ENCODE results near the gene ATG13.

- no peak for TF ChIP-seq CTCF (IDR thresholded peaks at IDR 0.05)
- no peak for TF ChIP-seq EP300 (IDR thresholded peaks at IDR 0.05)
These were observed 59.2 kb downstream of the ATG13 start for GRCh38 chr11:46676436-46677158.
